ENCODE measurements around the gene PUM2. TPM values are rescaled to one million over a fixed set of nuclear protein-coding genes. Genes with fewer than 3 reads are reported as not detected.

Gene PUM2
- total and polyA plus RNA-seq, 5 donors from 2014 or later = 15.1 to 131 (median 19.5) TPM

GRCh38 chr2:20366672-20367116 is 16.1 kb upstream of the PUM2 start:
- peaks cover 6% of the 10 kb centered on the region for H3K4me1 ChIP-seq (ENCODE audit: control insufficient read depth, insufficient read depth, low read length, poor library complexity, severe bottlenecking)
- no peaks in the 10 kb centered on the region for H3K36me3 Mint-ChIP-seq

DNA sequence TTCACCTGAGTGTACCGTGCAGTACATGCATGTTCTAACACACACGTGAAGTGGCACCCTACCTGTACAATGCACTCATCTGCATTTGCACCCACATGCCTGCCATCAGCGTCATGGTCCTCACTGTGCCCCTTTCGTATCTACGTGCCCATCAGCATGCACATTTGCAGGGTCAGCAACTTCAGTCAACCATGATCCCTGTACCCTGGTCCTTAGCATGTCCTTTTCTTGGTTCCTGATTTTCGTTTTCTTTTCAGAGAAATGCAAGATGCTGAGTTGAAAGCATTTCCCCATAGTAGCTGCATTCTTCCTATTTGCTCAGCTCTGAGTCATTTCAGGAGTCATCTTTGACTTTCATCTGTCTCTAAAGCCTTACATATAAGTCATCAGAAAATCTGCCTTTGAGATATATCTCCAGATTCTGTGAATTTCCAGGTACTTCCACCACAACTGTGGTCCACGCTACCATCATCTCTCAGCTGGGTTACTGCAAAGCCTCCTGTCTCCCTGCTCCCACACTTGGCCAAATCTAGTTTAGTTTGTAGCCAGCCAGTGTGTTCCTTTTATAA is 14.7 kb upstream of the PUM2 start:
- peak overlapping the region in 3 of 4 donors; percentile 18 to 42 (median 25) for H3K4me3 Mint-ChIP-seq
- Histone ChIP-seq H3K36me3 (ENCODE audit: control insufficient read depth, insufficient read depth, low read length) (no peaks in the 10 kb centered on the region), H3K9me3 (ENCODE audit: control insufficient read depth in 2 of 2, low read length in 2 of 2) (peaks cover 0 to 2% of the 10 kb centered on the region in 2 experiments), H3K27me3 (ENCODE audit: control insufficient read depth, insufficient read depth, low read length) (peaks cover 2% of the 10 kb centered on the region), H3K4me3 (ENCODE audit: low read depth, low read length) (peak overlapping the region; percentile 60), H3K4me1 (ENCODE audit: control insufficient read depth, insufficient read depth, low read length, poor library complexity, severe bottlenecking) (peaks cover 6% of the 10 kb centered on the region), H3K27ac (ENCODE audit: insufficient read depth, low read length, poor library complexity, severe bottlenecking) (no peak overlapping the region)
- ATAC-seq (ENCODE audit: low read depth in 2 of 2) (peak; percentile 73 to 80), DNase-seq (peak in 1 of 3 donors; percentile 90)
- H3K9me3 Mint-ChIP-seq = peaks cover 0 to 3% (median 0%) of the 10 kb centered on the region in 7 donors
- no peaks in the 10 kb centered on the region for H3K36me3 Mint-ChIP-seq
- peak overlapping the region in 2 of 3 donors; percentile 0 to 16 for H3K27ac Mint-ChIP-seq
- peaks cover 10 to 15% (median 13%) of the 10 kb centered on the region in 4 donors for H3K4me1 Mint-ChIP-seq
- peaks cover 6% of the 10 kb centered on the region for H3K27me3 Mint-ChIP-seq

More at GRCh38 chr2:20366672-20367116, 16.1 kb upstream of the PUM2 start:
- peaks cover 0 to 2% of the 10 kb centered on the region in 2 experiments for H3K9me3 ChIP-seq (ENCODE audit: control insufficient read depth in 2 of 2, low read length in 2 of 2)
- no peak overlapping the region for H3K27ac Mint-ChIP-seq
- DNase-seq (no peak), ATAC-seq (ENCODE audit: low read depth in 2 of 2) (no peak)
- no peak overlapping the region for H3K4me3 ChIP-seq (ENCODE audit: low read depth, low read length)
- no peak overlapping the region for H3K27ac ChIP-seq (ENCODE audit: insufficient read depth, low read length, poor library complexity, severe bottlenecking)
- H3K27me3 Mint-ChIP-seq = peaks cover 6% of the 10 kb centered on the region
- H3K27me3 ChIP-seq (ENCODE audit: control insufficient read depth, insufficient read depth, low read length) = peaks cover 2% of the 10 kb centered on the region
- H3K36me3 ChIP-seq (ENCODE audit: control insufficient read depth, insufficient read depth, low read length) = no peaks in the 10 kb centered on the region
- H3K4me3 Mint-ChIP-seq = no peak overlapping the region
- peaks cover 0 to 3% (median 0%) of the 10 kb centered on the region in 7 donors for H3K9me3 Mint-ChIP-seq
- H3K4me1 Mint-ChIP-seq = peaks cover 10 to 15% (median 13%) of the 10 kb centered on the region in 4 donors

- peaks cover 0 to 3% (median 0%) of the 10 kb centered on the region in 7 donors for H3K9me3 Mint-ChIP-seq
- ATAC-seq (ENCODE audit: low read depth in 2 of 2) (no peak), DNase-seq (no peak)
- H3K27me3 Mint-ChIP-seq = no peaks in the 10 kb centered on the region
- peaks cover 10 to 15% (median 13%) of the 10 kb centered on the region in 4 donors for H3K4me1 Mint-ChIP-seq
- H3K27ac ChIP-seq (ENCODE audit: insufficient read depth, low read length, poor library complexity, severe bottlenecking) = no peak overlapping the region
- peaks cover 0 to 2% of the 10 kb centered on the region in 2 experiments for H3K9me3 ChIP-seq (ENCODE audit: control insufficient read depth in 2 of 2, low read length in 2 of 2)
- H3K4me1 ChIP-seq (ENCODE audit: control insufficient read depth, insufficient read depth, low read length, poor library complexity, severe bottlenecking) = peaks cover 6% of the 10 kb centered on the region
- no peak overlapping the region for H3K4me3 Mint-ChIP-seq
- no peak overlapping the region for H3K4me3 ChIP-seq (ENCODE audit: low read depth, low read length)
- no peaks in the 10 kb centered on the region for H3K27me3 ChIP-seq (ENCODE audit: control insufficient read depth, insufficient read depth, low read length)
- H3K36me3 ChIP-seq (ENCODE audit: control insufficient read depth, insufficient read depth, low read length) = no peaks in the 10 kb centered on the region
- no peak overlapping the region for H3K27ac Mint-ChIP-seq
- no peaks in the 10 kb centered on the region for H3K36me3 Mint-ChIP-seq
Observed at GRCh38 chr2:20363578-20363977, 12.9 kb upstream of the PUM2 start.

GRCh38 chr2:20362701-20363435 is 12.2 kb upstream of the PUM2 start:
- ATAC-seq (ENCODE audit: low read depth in 2 of 2) (no peak), DNase-seq (no peak)
- H3K4me1 Mint-ChIP-seq = peaks cover 11 to 18% (median 13%) of the 10 kb centered on the region in 4 donors
- no peak overlapping the region for H3K27ac ChIP-seq (ENCODE audit: insufficient read depth, low read length, poor library complexity, severe bottlenecking)
- no peak overlapping the region for H3K27ac Mint-ChIP-seq
- H3K9me3 Mint-ChIP-seq = peaks cover 0 to 2% (median 0%) of the 10 kb centered on the region in 7 donors
- no peaks in the 10 kb centered on the region for H3K36me3 Mint-ChIP-seq
- H3K36me3 ChIP-seq (ENCODE audit: control insufficient read depth, insufficient read depth, low read length) = no peaks in the 10 kb centered on the region
- H3K4me1 ChIP-seq (ENCODE audit: control insufficient read depth, insufficient read depth, low read length, poor library complexity, severe bottlenecking) = peaks cover 6% of the 10 kb centered on the region
- H3K4me3 ChIP-seq (ENCODE audit: low read depth, low read length) = no peak overlapping the region
- H3K27me3 Mint-ChIP-seq = no peaks in the 10 kb centered on the region
- no peak overlapping the region for H3K4me3 Mint-ChIP-seq
- no peaks in the 10 kb centered on the region for H3K9me3 ChIP-seq (ENCODE audit: control insufficient read depth in 2 of 2, low read length in 2 of 2)
- no peaks in the 10 kb centered on the region for H3K27me3 ChIP-seq (ENCODE audit: control insufficient read depth, insufficient read depth, low read length)

- H3K27me3 ChIP-seq (ENCODE audit: control insufficient read depth, insufficient read depth, low read length) = no peaks in the 10 kb centered on the region
- H3K27ac ChIP-seq (ENCODE audit: insufficient read depth, low read length, poor library complexity, severe bottlenecking) = no peak overlapping the region
- no peaks in the 10 kb centered on the region for H3K36me3 ChIP-seq (ENCODE audit: control insufficient read depth, insufficient read depth, low read length)
- no peaks in the 10 kb centered on the region for H3K9me3 ChIP-seq (ENCODE audit: control insufficient read depth in 2 of 2, low read length in 2 of 2)
- H3K4me1 ChIP-seq (ENCODE audit: control insufficient read depth, insufficient read depth, low read length, poor library complexity, severe bottlenecking) = peaks cover 6% of the 10 kb centered on the region
- H3K4me1 Mint-ChIP-seq = peaks cover 11 to 18% (median 13%) of the 10 kb centered on the region in 4 donors
- no peak overlapping the region for H3K4me3 ChIP-seq (ENCODE audit: low read depth, low read length)
- H3K36me3 Mint-ChIP-seq = no peaks in the 10 kb centered on the region
- ATAC-seq (ENCODE audit: low read depth in 2 of 2) (no peak), DNase-seq (no peak)
- H3K27me3 Mint-ChIP-seq = no peaks in the 10 kb centered on the region
- H3K9me3 Mint-ChIP-seq = peaks cover 0 to 2% (median 0%) of the 10 kb centered on the region in 7 donors
- peak overlapping the region in 1 of 3 donors; percentile 14 for H3K27ac Mint-ChIP-seq
- no peak overlapping the region for H3K4me3 Mint-ChIP-seq
Observed at GRCh38 chr2:20361893-20362292, 11.2 kb upstream of the PUM2 start.

DNA sequence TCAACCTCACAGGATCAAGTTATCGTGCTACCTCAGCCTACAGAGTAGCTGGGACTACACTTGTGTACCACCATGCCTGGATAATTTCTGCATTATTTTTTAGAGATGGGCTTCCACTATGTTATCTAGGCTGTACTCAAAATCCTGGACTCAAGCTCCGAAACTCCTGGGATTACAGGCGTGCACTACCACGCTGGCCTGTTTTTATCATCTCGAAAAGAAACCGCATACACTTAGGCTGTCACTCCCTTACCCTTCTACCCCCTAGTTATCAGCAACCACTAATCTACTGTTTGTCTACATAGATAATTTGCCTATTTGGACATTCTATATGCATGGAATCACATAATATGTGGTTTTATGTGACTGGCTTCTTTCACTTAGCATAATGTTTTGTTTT is 8.5 kb upstream of the PUM2 start:
- peaks cover 0 to 3% (median under 1%) of the 10 kb centered on the region in 4 donors for H3K4me1 Mint-ChIP-seq
- DNase-seq = no peak
- H3K36me3 ChIP-seq (ENCODE audit: control insufficient read depth, insufficient read depth, low read length) = no peaks in the 10 kb centered on the region
- no peak overlapping the region for H3K27ac ChIP-seq (ENCODE audit: insufficient read depth, low read length, poor library complexity, severe bottlenecking)
- H3K27me3 Mint-ChIP-seq = no peaks in the 10 kb centered on the region
- H3K27ac Mint-ChIP-seq = no peak overlapping the region
- H3K9me3 ChIP-seq (ENCODE audit: control insufficient read depth in 2 of 2, low read length in 2 of 2) = no peaks in the 10 kb centered on the region
- no peak overlapping the region for H3K4me3 Mint-ChIP-seq
- peaks cover 0 to 1% (median 0%) of the 10 kb centered on the region in 7 donors for H3K9me3 Mint-ChIP-seq
- H3K4me1 ChIP-seq (ENCODE audit: control insufficient read depth, insufficient read depth, low read length, poor library complexity, severe bottlenecking) = no peaks in the 10 kb centered on the region
- ATAC-seq (ENCODE audit: low read depth in 2 of 2) = no peak
- H3K4me3 ChIP-seq (ENCODE audit: low read depth, low read length) = no peak overlapping the region
- no peaks in the 10 kb centered on the region for H3K27me3 ChIP-seq (ENCODE audit: control insufficient read depth, insufficient read depth, low read length)
- no peaks in the 10 kb centered on the region for H3K36me3 Mint-ChIP-seq

- H3K27me3 ChIP-seq (ENCODE audit: control insufficient read depth, insufficient read depth, low read length) = no peaks in the 10 kb centered on the region
- Mint-ChIP-seq H3K4me1 (peaks cover 0 to 4% (median 1%) of the 10 kb centered on the region in 4 donors), H3K27ac (no peak overlapping the region)
Observed at GRCh38 chr2:20357638-20358389, 7.2 kb upstream of the PUM2 start.

More at GRCh38 chr2:20357638-20358389, 7.2 kb upstream of the PUM2 start:
- Histone ChIP-seq H3K4me3 (ENCODE audit: low read depth, low read length) (no peak overlapping the region), H3K27ac (ENCODE audit: insufficient read depth, low read length, poor library complexity, severe bottlenecking) (no peak overlapping the region), H3K36me3 (ENCODE audit: control insufficient read depth, insufficient read depth, low read length) (no peaks in the 10 kb centered on the region), H3K4me1 (ENCODE audit: control insufficient read depth, insufficient read depth, low read length, poor library complexity, severe bottlenecking) (peaks cover 1% of the 10 kb centered on the region), H3K9me3 (ENCODE audit: control insufficient read depth in 2 of 2, low read length in 2 of 2) (no peaks in the 10 kb centered on the region)
- no peak overlapping the region for H3K4me3 Mint-ChIP-seq
- ATAC-seq (ENCODE audit: low read depth in 2 of 2) (no peak), DNase-seq (no peak)
- no peaks in the 10 kb centered on the region for H3K27me3 Mint-ChIP-seq
- no peaks in the 10 kb centered on the region for H3K36me3 Mint-ChIP-seq
- peaks cover 0 to 1% (median 0%) of the 10 kb centered on the region in 7 donors for H3K9me3 Mint-ChIP-seq

Data from CD4-positive, CD25-positive, alpha-beta regulatory T cell (primary cell).